DMS 273 treated with DMSO at 0.1 percent for 48 hours (cell line): ENCODE results near the gene GRM8.
"Not testable (repeated sequence)": the region's sequence is repeated elsewhere in the genome, so short reads cannot be mapped to it uniquely, and the experiment has no call there.

Source experiments
- DNase-seq: peaks from one replicate; lab custom pipeline; 2025; lab: John Stamatoyannopoulos, UW

Gene GRM8

DNA sequence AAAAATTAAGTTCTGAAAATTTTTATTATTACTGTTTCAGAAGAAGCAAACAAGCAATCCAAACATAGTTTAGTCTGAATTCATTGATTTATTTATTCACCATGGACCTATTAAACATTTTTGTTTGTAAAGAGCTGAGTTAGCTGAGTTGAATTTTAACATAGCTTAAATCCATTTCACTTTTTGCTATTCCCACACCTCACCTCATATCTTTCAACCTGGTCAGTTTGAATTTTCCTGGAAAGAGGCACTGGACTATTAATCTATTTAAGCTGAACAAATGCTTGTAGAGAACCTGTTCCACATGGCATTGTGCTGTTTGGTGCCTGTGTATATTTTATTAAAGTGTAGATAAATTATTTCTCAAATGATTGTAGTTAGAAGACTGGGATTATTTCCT is 344.2 kb downstream of the GRM8 start:
- not testable (repeated sequence) for DNase-seq

DNA sequence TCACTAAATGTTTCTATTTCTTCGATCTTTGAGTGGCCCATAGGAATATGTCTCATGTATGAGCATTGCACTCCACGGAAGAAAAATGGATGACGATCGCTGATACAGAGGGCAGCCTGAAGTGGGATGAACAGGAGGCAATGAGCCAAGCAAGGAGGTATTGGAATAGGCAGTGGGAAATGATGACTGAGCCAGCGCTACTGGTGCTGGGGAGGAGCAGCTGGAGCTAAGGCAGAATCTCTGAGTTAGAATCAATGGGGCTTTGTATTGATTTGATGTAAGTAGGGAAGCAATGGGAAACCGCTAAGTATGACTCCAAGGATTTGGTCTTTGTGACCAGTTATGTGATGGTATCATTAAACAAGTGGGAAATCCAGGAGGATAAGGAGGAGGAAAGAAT is 345.1 kb downstream of the GRM8 start:
- not testable (repeated sequence) for DNase-seq

DNA sequence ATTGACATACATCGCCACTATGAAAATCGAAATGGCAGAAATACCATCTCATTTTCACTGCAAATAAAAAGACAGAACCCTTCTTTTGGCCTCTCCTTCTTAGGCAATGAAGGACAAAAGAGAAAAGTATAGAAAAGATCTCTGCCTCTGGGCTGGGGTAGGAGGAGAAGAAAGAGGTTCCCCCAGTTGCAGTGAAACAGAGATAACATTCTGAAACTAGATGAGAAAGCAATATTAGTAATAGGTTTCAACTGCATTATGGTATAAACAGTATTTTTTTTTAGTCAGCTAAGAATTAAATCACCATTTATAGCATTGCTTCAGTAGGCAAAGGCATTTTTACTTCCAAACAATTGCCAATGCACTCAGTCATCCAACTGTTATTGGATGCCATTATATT is 347.5 kb downstream of the GRM8 start:
- DNase-seq: not testable (repeated sequence)

DNA sequence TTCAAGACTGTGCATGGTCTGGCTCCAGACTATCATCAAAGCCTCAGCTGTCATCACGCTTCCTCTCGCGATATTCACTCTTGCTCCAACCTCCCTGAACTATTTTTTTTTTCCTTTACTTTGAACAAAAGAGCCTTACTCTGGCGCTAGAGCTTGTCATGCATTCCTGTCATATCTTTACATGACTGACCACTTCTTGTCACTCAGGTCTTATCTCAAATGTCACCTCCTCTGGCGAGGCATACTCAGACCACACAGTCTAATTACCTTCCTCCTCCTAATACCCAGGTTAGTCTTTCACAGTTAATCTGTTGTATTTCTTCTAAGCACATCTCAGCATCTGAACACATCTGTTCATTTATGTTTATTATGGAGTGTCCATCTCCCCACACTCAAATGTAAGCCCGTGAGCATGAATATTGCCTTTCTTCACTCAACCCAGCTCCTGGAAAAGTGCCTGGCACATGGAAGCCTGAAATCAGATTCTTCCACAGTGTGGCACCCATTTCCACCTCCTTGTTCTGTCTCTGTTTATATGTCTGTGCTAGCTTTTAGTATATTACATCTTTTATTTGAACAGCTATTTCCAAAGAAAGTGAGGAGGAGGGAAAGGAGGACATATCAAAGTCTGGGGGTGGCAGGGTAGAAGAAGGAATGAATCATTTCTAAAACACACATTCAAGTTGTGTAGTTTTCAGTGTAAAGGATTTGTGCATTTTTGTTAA is 351.5 kb downstream of the GRM8 start:
- not testable (repeated sequence) for DNase-seq

DNA sequence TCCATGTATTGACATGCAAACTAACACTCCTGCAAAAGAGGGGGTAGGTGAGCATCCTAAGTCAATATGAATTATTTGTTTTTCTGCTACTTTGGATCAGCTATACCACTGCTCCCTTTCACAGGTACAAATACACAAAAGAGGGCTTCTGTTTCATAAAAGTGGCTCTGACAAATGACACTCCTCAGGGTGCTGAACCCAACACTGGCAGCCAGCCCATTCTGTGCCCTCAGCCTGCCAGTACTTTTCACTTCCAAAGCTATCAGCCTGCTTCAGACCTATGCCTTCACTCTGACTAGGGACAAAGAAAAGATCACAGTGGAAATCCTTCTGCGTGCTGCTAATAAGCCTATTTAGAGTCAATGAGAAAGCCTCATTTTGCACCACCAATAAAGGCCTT is 364.8 kb downstream of the GRM8 start:
- DNase-seq: not testable (repeated sequence)

DNA sequence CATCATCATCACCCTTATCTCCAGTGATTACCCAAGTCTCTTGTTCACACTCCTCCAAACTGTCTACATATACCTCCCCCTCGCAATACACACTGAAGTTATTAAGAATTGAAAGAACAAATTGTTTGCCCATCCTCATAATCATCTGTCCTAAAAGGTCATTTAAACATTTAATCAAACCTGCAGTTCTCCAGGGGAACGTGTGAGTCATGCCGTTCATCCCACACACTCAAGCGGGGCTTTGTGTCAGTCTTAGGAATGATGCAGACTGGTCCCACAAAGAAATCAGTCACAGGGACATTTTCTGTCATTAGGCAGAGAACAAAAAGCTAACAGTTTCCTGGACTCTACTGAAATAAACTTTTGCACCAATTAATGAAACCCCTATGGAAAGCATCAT is 365.2 kb downstream of the GRM8 start:
- not testable (repeated sequence) for DNase-seq

DNA sequence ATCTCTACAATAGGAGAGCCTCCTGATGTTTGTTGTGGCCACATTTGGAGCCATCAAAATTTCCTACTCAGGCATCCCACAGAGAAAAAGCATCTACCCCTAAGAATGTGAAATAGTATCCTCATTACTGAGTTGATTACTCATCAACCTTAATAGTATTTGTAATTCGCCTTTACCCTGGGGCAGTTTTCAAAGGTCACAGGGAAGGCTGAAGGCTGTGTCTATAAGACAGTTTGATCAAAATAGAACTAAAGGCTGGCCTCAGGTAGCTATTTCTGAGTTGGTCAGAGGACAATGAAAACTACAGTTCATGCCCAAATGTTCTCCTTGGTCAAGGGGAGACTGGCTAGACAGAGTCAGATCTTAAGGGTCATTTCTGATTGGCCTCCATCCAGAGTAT is 370.0 kb downstream of the GRM8 start:
- DNase-seq: not testable (repeated sequence)

DNA sequence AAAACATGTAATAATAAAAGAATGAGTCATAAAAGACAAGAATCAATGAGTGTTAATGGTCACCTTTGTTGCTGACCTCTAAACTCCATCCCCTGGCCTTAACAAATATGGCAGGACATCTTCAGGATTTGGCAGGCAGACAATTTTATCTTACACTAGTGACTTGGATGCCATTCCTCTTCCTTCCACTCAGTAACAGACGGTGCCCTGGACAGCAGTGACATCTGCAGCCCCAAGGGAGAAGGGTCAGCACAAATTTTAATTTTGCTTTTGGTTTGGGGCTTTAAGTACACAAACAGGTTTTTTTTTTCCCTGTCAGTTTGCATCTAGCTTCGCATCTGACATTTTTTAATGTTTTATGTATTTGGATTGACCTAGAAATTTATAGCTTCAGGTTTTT is 370.8 kb downstream of the GRM8 start:
- DNase-seq: not testable (repeated sequence)

DNA sequence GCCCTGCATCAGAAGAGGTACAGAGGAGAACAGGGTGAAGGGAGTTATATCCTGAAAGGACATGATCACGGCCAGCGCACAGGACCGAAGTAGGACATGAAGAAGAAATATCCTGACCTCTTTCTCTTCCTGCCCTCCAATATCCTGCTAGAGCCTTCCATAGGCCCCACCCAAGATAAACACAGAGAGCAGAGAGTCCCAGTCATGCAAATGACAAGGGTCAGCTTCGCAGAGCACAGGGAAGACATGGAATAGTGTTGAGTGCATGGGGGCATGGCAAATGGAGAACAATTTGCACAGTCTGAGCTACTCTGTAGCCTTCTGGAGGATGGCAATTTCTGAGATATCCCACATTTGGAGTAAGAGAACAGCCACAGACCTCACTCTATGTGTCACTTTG is 371.4 kb downstream of the GRM8 start:
- no peak for DNase-seq

DNA sequence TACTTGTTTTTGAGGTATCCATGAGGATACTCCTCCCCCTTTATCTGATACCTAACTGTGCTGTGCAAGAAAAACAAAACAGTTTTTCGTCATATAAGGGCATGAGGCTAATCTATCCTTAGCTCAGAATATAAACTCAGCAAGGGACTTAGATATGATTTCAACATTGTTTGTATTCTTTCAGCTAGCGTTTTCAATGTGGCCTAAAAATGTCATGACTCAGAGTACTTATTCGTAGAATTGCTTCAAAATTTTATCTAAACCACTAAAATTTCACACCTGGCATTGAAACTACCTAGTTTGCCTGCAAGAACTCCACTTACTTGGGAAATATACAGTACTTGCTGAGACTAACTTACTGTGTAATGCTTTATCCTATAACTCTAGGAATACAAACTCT is 376.2 kb downstream of the GRM8 start:
- not testable (repeated sequence) for DNase-seq

DNA sequence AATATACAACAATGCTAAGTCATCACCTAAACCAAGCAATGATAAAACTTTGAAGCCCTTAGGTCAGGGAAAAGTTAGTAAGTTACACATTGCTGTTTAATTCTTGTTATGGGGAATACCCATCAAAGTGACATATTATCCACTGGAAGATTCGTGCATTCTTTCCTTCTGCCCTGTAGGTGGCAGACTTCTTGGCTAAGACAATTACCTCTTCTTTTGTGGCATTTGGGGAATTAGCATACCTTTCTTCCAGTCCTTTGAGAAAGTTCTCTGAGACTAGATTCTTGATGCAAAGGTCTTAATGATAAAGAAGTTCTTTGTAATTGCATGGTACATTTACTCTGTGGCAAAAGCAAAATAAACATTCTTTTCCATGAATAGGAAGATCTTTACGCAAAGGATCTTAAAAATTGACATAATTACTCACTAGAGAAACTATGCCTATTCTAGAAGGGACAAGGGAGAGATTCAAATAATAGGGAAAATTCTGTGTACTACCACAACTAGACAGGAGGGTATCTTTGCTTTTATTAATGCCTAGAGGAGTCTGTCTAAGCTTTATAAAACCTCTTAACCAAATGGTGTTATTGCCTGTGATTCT is 395.9 kb downstream of the GRM8 start:
- DNase-seq: no peak

DNA sequence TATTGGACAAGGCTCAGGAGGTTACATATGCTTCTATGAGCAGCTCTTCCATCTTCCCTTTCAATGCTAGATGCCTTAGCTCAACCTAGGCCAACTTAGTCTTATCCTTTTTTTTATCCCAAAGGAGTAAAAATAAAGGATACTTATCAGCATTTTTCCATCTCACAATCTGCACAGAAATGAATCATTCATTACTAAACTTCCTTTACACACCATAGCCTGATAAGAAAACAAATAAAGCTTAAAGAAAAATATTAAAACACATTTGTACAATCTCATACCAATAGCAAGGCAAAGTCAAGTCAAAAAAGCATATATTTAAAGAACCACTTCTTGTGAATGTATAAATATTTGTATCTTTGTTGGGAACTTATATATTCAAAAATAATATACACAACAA is 407.4 kb downstream of the GRM8 start:
- no peak for DNase-seq

DNA sequence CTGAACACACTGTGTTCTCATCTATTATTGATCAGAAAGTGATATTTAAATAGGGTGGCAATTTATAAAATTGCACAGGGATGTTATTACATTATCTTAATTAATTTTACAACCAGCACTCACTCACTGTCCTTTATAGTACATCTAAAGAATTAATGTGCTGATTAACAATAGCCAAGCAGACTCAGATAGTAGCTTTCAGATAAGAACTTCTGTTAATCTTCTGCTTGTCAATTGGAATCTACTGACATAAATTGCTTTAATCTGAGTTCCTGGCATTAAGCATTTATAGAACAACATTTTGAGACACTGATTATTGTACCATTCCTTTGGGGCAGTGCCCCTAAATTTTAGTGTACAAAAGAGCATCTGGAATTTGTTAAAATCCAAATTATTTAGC is 408.9 kb downstream of the GRM8 start:
- no peak for DNase-seq

DNA sequence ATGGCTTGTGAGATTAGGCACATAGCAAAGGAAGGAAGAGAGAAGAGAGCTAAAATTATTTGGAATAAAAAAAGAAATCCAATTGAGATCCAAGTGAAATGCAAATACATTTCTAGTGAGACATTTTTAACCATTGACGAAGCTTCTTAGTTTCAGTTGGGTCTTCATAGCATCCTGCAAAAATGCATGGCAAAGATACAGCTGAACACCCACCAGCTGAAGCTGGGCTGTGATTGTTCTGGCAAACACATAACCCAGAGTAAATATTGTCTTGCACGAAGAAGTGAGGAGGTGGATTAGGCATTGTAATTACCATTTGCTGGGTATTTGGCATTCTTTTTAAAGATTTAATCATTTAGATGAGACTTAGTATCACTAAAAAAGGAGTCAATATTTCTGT is 409.4 kb downstream of the GRM8 start:
- DNase-seq: no peak

DNA sequence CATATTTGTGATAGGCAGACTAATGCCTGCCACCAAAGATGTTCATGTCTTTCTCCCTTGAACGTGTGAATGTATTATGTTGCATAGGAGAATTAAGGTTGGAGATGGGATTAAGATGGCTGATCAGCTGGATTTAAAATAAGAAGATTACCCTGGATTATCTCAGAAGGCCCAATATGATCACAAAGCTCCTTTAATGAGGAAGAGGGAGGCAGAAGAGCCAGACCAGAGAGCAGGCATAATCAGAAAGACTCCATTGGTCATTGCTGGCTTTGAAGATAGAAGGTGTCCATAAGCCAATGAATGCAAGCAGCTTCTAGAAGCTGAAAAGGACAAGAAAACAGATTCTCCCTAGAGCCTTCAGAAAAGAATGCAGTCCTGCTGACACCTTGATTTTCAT is 410.3 kb downstream of the GRM8 start:
- DNase-seq: no peak

DNA sequence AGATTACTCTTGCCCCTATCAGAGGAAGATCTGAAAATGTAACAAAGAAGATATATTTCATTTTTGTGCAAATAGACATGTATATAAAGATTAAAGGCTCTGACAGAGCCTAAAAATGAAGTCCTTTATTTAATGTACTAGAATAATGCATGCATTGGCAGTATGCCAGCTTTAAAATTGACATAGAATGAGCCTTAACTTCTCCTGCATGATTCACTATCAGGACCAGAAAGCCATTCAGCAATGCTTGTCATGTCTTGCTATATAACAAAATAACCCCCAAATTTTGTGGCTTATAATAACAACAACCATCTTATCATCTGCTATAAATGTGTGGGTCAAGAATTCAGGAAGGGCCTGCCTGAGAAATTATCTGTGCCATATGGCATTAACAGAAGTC is 411.9 kb downstream of the GRM8 start:
- DNase-seq: no peak

DNA sequence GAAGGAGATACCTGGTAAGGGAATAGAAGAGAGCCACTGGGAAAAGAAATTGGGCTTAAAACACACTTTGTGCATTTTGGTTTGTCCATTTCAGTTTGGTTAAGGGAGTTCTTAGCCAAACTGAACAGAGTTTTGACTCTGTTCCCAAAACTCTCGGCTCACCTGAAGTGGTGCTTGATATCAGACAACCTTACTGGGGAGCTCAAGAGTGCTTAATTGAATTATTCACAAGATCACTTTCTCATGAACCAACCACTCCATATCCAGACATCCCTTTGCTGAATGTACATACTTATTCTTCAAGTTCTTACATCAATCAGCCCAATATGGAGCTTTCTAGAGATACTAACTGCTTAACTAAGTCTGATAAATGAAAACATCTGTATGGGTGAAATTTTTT is 413.1 kb downstream of the GRM8 start:
- no peak for DNase-seq

DNA sequence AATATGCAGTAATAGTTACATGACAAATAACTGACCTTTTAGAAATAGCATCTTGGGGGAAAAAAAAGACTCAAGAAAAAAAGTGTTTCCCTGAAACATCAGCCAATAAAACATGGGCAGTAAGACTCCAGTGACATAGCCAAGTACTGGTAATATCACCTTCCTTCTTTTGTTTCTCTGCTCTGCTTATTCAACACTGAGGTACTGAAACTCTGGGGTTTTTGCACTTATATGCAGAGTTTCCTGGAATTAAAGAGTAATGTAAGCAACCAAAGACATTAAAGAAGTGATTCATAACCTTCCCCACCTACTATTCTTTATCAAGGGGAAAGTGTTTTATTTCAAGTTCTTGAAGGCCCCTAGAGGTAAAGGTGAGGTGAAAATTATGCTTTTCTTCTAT is 414.5 kb downstream of the GRM8 start:
- no peak for DNase-seq

DNA sequence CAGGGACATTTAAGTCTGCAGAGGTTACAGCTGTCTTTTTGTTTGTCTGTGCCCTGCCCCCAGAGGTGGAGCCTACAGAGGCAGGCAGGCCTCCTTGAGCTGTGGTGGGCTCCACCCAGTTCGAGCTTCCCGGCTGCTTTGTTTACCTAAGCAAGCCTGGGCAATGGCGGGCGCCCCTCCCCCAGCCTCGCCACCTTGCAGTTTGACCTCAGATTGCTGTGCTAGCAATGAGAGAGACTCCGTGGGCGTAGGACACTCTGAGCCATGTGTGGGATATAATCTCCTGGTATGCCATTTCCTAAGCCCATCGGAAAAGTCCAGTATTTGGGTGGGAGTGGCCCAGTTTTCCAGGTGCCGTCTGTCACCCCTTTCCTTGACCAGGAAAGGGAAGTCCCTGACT is 421.5 kb downstream of the GRM8 start:
- DNase-seq: not testable (repeated sequence)

DNA sequence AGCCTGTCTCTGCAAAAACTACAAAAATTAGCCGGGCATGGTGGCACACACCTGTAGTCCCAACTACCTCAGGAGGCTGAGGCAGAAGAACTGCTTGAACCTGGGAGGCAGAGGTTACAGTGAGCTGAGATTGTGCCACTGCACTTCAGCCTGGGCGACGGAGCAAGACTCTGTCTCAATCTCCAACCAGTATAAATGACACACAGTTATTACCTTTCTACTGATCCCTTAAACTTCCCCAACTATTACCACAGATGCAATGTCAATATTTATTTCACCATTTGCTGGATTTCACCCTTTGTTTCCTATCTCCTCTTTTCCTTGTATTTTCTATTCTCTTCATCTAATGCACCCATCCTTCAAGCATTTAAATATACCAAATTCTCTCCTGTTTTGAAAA is 431.8 kb downstream of the GRM8 start:
- no peak for DNase-seq

DNA sequence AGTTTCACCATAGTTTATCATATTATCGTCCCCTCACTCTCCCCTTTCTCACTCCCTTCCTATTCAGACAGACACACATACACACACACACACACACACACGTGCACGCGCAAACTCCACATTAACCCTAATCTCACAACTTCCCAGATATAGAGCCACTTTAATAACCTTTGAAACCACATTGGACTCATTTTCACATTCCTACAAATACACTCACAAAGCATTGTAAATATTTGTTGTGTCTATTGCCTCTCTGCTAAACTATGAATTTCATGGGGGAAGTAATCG is 433.6 kb downstream of the GRM8 start:
- DNase-seq: no peak

DNA sequence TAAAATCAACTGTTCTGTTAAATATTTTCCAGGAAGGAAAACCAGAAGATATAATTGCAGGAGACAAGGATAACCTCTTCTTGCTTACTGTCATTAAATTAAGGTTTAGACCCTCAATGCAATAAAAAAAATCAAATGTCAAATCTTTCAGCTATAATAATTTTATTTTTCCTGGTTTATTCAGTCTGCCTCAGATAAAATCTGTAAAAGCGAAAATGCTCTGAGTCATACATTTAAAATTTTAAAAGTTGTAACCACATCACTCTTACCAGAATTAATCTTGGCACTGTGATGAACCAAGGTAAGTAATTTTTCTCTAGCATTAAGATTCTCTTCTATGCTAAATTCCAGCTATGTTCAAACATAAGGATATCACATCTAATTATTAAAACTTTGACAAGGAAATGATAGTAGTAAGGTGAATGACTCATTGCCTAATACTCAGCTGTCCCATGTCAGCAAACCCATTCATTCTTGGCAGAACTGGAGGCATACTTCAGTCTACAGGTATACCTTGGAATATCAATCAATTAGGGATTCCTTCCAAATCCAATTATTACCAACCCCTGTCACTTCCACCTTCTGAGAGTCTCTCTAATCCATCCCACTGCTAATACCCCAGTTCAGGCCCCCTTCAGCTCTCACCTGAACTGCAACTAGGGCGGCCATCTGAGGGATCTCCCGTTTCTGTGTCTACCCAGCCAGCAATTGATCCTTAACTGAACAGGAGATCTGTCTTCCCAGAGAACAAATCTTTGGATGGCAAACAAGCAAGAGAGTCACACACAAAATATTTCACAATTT is 434.1 kb downstream of the GRM8 start:
- no peak for DNase-seq

DNA sequence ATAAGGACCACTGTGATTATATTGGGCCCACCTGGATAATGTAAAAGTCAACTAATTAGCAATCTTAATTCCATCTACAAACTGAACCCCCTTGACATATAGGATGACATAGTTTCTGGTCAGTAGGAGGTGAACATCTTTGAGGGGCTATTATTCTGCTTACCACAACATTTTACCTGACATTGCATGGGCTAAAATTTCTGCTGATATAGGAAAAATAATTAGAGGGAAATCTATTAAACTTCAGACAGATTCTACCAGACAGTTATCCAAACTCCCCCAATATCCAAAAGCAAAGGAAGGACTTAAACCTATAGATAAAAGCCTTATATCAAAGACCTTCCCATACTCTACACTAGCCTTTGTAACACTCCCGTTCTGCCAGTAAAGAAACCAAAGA is 443.6 kb downstream of the GRM8 start:
- DNase-seq: no peak
